ENCODE data around the gene EPS8L2.

- TF ChIP-seq CTCF (IDR thresholded peaks at IDR 0.05), result no peak
- TF ChIP-seq EP300 (IDR thresholded peaks at IDR 0.05), result no peak
Measured at GRCh38 chr11:763073-763463, 57.0 kb downstream of the EPS8L2 start.
